Measurements from ENCODE around the gene ADCYAP1R1. TPM values are rescaled to one million over a fixed set of nuclear protein-coding genes. Genes with fewer than 3 reads are reported as not detected.

Gene ADCYAP1R1
- total RNA-seq, 1 donor from 2014 or later: 12.0 TPM

GRCh38 chr7:31066516-31067130, 14.5 kb downstream of the ADCYAP1R1 start:
- no peaks in the 10 kb centered on the region for H3K36me3 ChIP-seq
- no peaks in the 10 kb centered on the region for H3K9me3 ChIP-seq
- no peaks in the 10 kb centered on the region for H3K27me3 ChIP-seq
- no peak overlapping the region for H3K27ac ChIP-seq
- TF ChIP-seq POLR2A (IDR thresholded peaks at IDR 0.05) (no peak), CTCF (IDR thresholded peaks at IDR 0.05) (no peak), POLR2AphosphoS5 (IDR thresholded peaks at IDR 0.05; ENCODE audit: insufficient read depth in 1 of 2, low read depth in 1 of 2) (no peak)
- no peaks in the 10 kb centered on the region for H3K4me1 ChIP-seq
- no peak for DNase-seq (ENCODE audit: extremely low spot score in 2 of 2)
- H3K4me3 ChIP-seq: no peak overlapping the region
- intact Hi-C loops (cut with DNase I): no loop called here

- DNase-seq (ENCODE audit: extremely low spot score in 2 of 2): no peak
Observed at GRCh38 chr7:31067491-31067890, 15.4 kb downstream of the ADCYAP1R1 start.

GRCh38 chr7:31068006-31068675, 16.0 kb downstream of the ADCYAP1R1 start:
- H3K4me3 ChIP-seq: no peak overlapping the region
- intact Hi-C loops (cut with DNase I): no loop called here
- H3K9me3 ChIP-seq: no peaks in the 10 kb centered on the region
- TF ChIP-seq CTCF (IDR thresholded peaks at IDR 0.05) (no peak), POLR2A (IDR thresholded peaks at IDR 0.05) (no peak), POLR2AphosphoS5 (IDR thresholded peaks at IDR 0.05; ENCODE audit: insufficient read depth in 1 of 2, low read depth in 1 of 2) (no peak)
- DNase-seq (ENCODE audit: extremely low spot score in 2 of 2): no peak
- no peaks in the 10 kb centered on the region for H3K36me3 ChIP-seq
- H3K4me1 ChIP-seq: no peaks in the 10 kb centered on the region
- H3K27ac ChIP-seq: no peak overlapping the region
- no peaks in the 10 kb centered on the region for H3K27me3 ChIP-seq

More at GRCh38 chr7:31067491-31067890, 15.4 kb downstream of the ADCYAP1R1 start:
- Histone ChIP-seq H3K27ac (no peak overlapping the region), H3K4me1 (no peaks in the 10 kb centered on the region), H3K36me3 (no peaks in the 10 kb centered on the region), H3K4me3 (no peak overlapping the region), H3K27me3 (no peaks in the 10 kb centered on the region), H3K9me3 (no peaks in the 10 kb centered on the region)
- TF ChIP-seq POLR2A (IDR thresholded peaks at IDR 0.05) (no peak), CTCF (IDR thresholded peaks at IDR 0.05) (no peak), POLR2AphosphoS5 (IDR thresholded peaks at IDR 0.05; ENCODE audit: insufficient read depth in 1 of 2, low read depth in 1 of 2) (no peak)
- intact Hi-C loops (cut with DNase I): no loop called here

- Histone ChIP-seq H3K9me3 (no peaks in the 10 kb centered on the region), H3K4me3 (no peak overlapping the region), H3K36me3 (no peaks in the 10 kb centered on the region), H3K27me3 (no peaks in the 10 kb centered on the region), H3K27ac (no peak overlapping the region), H3K4me1 (peaks cover 10% of the 10 kb centered on the region)
- intact Hi-C loops (cut with DNase I): no loop called here
- no peak for TF ChIP-seq CTCF (IDR thresholded peaks at IDR 0.05)
- no peak for TF ChIP-seq POLR2AphosphoS5 (IDR thresholded peaks at IDR 0.05; ENCODE audit: insufficient read depth in 1 of 2, low read depth in 1 of 2)
- TF ChIP-seq POLR2A (IDR thresholded peaks at IDR 0.05): no peak
- no peak for DNase-seq (ENCODE audit: extremely low spot score in 2 of 2)
Observed at GRCh38 chr7:31069860-31070555, 17.9 kb downstream of the ADCYAP1R1 start.
